ENCODE data around the gene LRRC37A. TPM values are rescaled to one million over a fixed set of nuclear protein-coding genes. Genes with fewer than 3 reads are reported as not detected.
"Not testable (repeated sequence)": the region's sequence is repeated elsewhere in the genome, so short reads cannot be mapped to it uniquely, and the experiment has no call there.

LRRC37A gene
- total RNA-seq (2014; rRNA removed; shearing (Covaris generic)), result 0.83 and 3.3 TPM in 2 replicates

- H3K4me3 ChIP-seq (ENCODE audit: insufficient read depth, low read depth, low read length); DNase-seq; H3K27me3 ChIP-seq (ENCODE audit: control insufficient read depth, insufficient read depth, low read length); H3K36me3 ChIP-seq (replicated peaks; ENCODE audit: control insufficient read depth, insufficient read depth, low read length): not testable (repeated sequence)
These were observed at the start of gene LRRC37A for GRCh38 chr17:46294831-46295230. Gene LRRC37A, plus strand, starts transcription at chr17:46295131. Its CDS starts 3 bp downstream, at chr17:46295134.

GRCh38 chr17:46249153-46249552, 45.8 kb upstream of the LRRC37A start:
- H3K27me3 ChIP-seq (ENCODE audit: control insufficient read depth, insufficient read depth, low read length); H3K36me3 ChIP-seq (replicated peaks; ENCODE audit: control insufficient read depth, insufficient read depth, low read length); DNase-seq; H3K4me3 ChIP-seq (ENCODE audit: insufficient read depth, low read depth, low read length): not testable (repeated sequence)

- not testable (repeated sequence) for H3K36me3 ChIP-seq (replicated peaks; ENCODE audit: control insufficient read depth, insufficient read depth, low read length); H3K27me3 ChIP-seq (ENCODE audit: control insufficient read depth, insufficient read depth, low read length); H3K4me3 ChIP-seq (ENCODE audit: insufficient read depth, low read depth, low read length); DNase-seq
These were observed 42.1 kb upstream of the LRRC37A start for GRCh38 chr17:46252804-46253203.

GRCh38 chr17:46253722-46254121, 41.2 kb upstream of the LRRC37A start:
- H3K36me3 ChIP-seq (replicated peaks; ENCODE audit: control insufficient read depth, insufficient read depth, low read length); H3K27me3 ChIP-seq (ENCODE audit: control insufficient read depth, insufficient read depth, low read length); H3K4me3 ChIP-seq (ENCODE audit: insufficient read depth, low read depth, low read length): not testable (repeated sequence)
- DNase-seq, result peak; percentile 83

GRCh38 chr17:46254215-46254614, 40.7 kb upstream of the LRRC37A start:
- DNase-seq; H3K36me3 ChIP-seq (replicated peaks; ENCODE audit: control insufficient read depth, insufficient read depth, low read length); H3K27me3 ChIP-seq (ENCODE audit: control insufficient read depth, insufficient read depth, low read length); H3K4me3 ChIP-seq (ENCODE audit: insufficient read depth, low read depth, low read length): not testable (repeated sequence)

GRCh38 chr17:46256369-46256768, 38.6 kb upstream of the LRRC37A start:
- not testable (repeated sequence) for H3K4me3 ChIP-seq (ENCODE audit: insufficient read depth, low read depth, low read length); H3K27me3 ChIP-seq (ENCODE audit: control insufficient read depth, insufficient read depth, low read length); DNase-seq; H3K36me3 ChIP-seq (replicated peaks; ENCODE audit: control insufficient read depth, insufficient read depth, low read length)

GRCh38 chr17:46259845-46260661, 34.9 kb upstream of the LRRC37A start:
- DNase-seq; H3K36me3 ChIP-seq (replicated peaks; ENCODE audit: control insufficient read depth, insufficient read depth, low read length): not testable (repeated sequence)
- Histone ChIP-seq H3K4me3 (ENCODE audit: insufficient read depth, low read depth, low read length) (peak overlapping the region; percentile 33), H3K27me3 (ENCODE audit: control insufficient read depth, insufficient read depth, low read length) (peaks cover 12% of the 10 kb centered on the region)

- DNase-seq, result no peak
- no peak overlapping the region for H3K4me3 ChIP-seq (ENCODE audit: insufficient read depth, low read depth, low read length)
- no peaks in the 10 kb centered on the region for H3K36me3 ChIP-seq (replicated peaks; ENCODE audit: control insufficient read depth, insufficient read depth, low read length)
- peaks cover 25% of the 10 kb centered on the region for H3K27me3 ChIP-seq (ENCODE audit: control insufficient read depth, insufficient read depth, low read length)
These were observed 32.7 kb upstream of the LRRC37A start for GRCh38 chr17:46262271-46262670.

- peaks cover 33% of the 10 kb centered on the region for H3K27me3 ChIP-seq (ENCODE audit: control insufficient read depth, insufficient read depth, low read length)
- H3K36me3 ChIP-seq (replicated peaks; ENCODE audit: control insufficient read depth, insufficient read depth, low read length), result no peaks in the 10 kb centered on the region
- peak; percentile 22 for DNase-seq
- H3K4me3 ChIP-seq (ENCODE audit: insufficient read depth, low read depth, low read length), result no peak overlapping the region
These were observed 30.3 kb upstream of the LRRC37A start for GRCh38 chr17:46264456-46265198.

- Histone ChIP-seq H3K4me3 (ENCODE audit: insufficient read depth, low read depth, low read length) (peak overlapping the region; percentile 61), H3K27me3 (ENCODE audit: control insufficient read depth, insufficient read depth, low read length) (peaks cover 25% of the 10 kb centered on the region)
- DNase-seq, result peak; percentile 48
- not testable (repeated sequence) for H3K36me3 ChIP-seq (replicated peaks; ENCODE audit: control insufficient read depth, insufficient read depth, low read length)
These were observed 28.8 kb upstream of the LRRC37A start for GRCh38 chr17:46266063-46266655.

GRCh38 chr17:46266656-46267544, 28.0 kb upstream of the LRRC37A start:
- Histone ChIP-seq H3K4me3 (ENCODE audit: insufficient read depth, low read depth, low read length) (peak overlapping the region; percentile 90), H3K27me3 (ENCODE audit: control insufficient read depth, insufficient read depth, low read length) (peaks cover 25% of the 10 kb centered on the region), H3K36me3 (replicated peaks; ENCODE audit: control insufficient read depth, insufficient read depth, low read length) (no peaks in the 10 kb centered on the region)
- peak; percentile 99 for DNase-seq

- H3K36me3 ChIP-seq (replicated peaks; ENCODE audit: control insufficient read depth, insufficient read depth, low read length), result no peaks in the 10 kb centered on the region
- H3K27me3 ChIP-seq (ENCODE audit: control insufficient read depth, insufficient read depth, low read length), result peaks cover 23% of the 10 kb centered on the region
- H3K4me3 ChIP-seq (ENCODE audit: insufficient read depth, low read depth, low read length), result no peak overlapping the region
- DNase-seq, result no peak
These were observed 24.9 kb upstream of the LRRC37A start for GRCh38 chr17:46270032-46270431.

GRCh38 chr17:46273541-46274236, 21.2 kb upstream of the LRRC37A start:
- DNase-seq, result no peak
- Histone ChIP-seq H3K27me3 (ENCODE audit: control insufficient read depth, insufficient read depth, low read length) (no peaks in the 10 kb centered on the region), H3K36me3 (replicated peaks; ENCODE audit: control insufficient read depth, insufficient read depth, low read length) (no peaks in the 10 kb centered on the region), H3K4me3 (ENCODE audit: insufficient read depth, low read depth, low read length) (no peak overlapping the region)
